Measurements from ENCODE around the gene CCPG1. TPM values are rescaled to one million over a fixed set of nuclear protein-coding genes. Genes with fewer than 3 reads are reported as not detected.

Gene CCPG1
- polyA plus RNA-seq, 1 donor (not counting 4 experiments of a cell fraction or from before 2014, with no cell fraction given) = 12.4 TPM

GRCh38 chr15:55383687-55384086 lies 24.5 kb downstream of the CCPG1 start:
- FAIRE-seq = no peak

GRCh38 chr15:55381595-55381994 lies 26.6 kb downstream of the CCPG1 start:
- Histone ChIP-seq H3K4me2 (ENCODE audit: control insufficient read depth, extremely low read depth, insufficient read depth, low read depth, low read length) (no peak overlapping the region), H3K79me2 (ENCODE audit: control insufficient read depth, insufficient read depth, low read length) (no peaks in the 10 kb centered on the region), H3K9ac (ENCODE audit: control insufficient read depth, extremely low read depth, insufficient read depth, low read length) (no peak overlapping the region), H3K9me3 (ENCODE audit: control insufficient read depth, low read depth, low read length) (no peaks in the 10 kb centered on the region), H2AFZ (ENCODE audit: control insufficient read depth, low read length) (no peak overlapping the region), H3K36me3 (ENCODE audit: control insufficient read depth in 2 of 2, extremely low read depth in 1 of 2, insufficient read depth in 2 of 2, low read length in 2 of 2) (no peaks in the 10 kb centered on the region), H4K20me1 (ENCODE audit: control insufficient read depth, extremely low read depth, insufficient read depth, low read length) (no peaks in the 10 kb centered on the region), H3K27me3 (ENCODE audit: control insufficient read depth, extremely low read depth, insufficient read depth, low read length) (no peaks in the 10 kb centered on the region), H3K4me3 (ENCODE audit: control insufficient read depth in 2 of 3, extremely low read depth in 1 of 3, insufficient read depth in 2 of 3, low read depth in 1 of 3, low read length in 3 of 3) (no peak overlapping the region), H3K27ac (ENCODE audit: control insufficient read depth, insufficient read depth, low read length) (no peak overlapping the region), H3K4me1 (ENCODE audit: control insufficient read depth, extremely low read depth, insufficient read depth, low read length) (no peaks in the 10 kb centered on the region), H3K9me1 (ENCODE audit: control insufficient read depth, extremely low read depth, insufficient read depth, low read length) (no peaks in the 10 kb centered on the region)
- DNase-seq (ENCODE audit: low read depth, low spot score) = no peak
- FAIRE-seq = no peak
- TF ChIP-seq CTCF (optimal IDR thresholded peaks at IDR 0.05 in 1 of 3, IDR thresholded peaks at IDR 0.05 in 1 of 3, conservative IDR thresholded peaks at IDR 0.05 in 1 of 3; ENCODE audit: extremely low read depth in 1 of 3, insufficient read depth in 2 of 3, low read length in 3 of 3) = no peak
- TF ChIP-seq EZH2 (IDR thresholded peaks at IDR 0.05; ENCODE audit: low read length) = no peak
- dilution Hi-C loops (cut with MboI; ENCODE audit: extremely low pct_ligation_motif_present, low sequenced_read_pairs) = no loop called here

More at GRCh38 chr15:55383687-55384086, 24.5 kb downstream of the CCPG1 start:
- Histone ChIP-seq H3K9me1 (ENCODE audit: control insufficient read depth, extremely low read depth, insufficient read depth, low read length) (no peaks in the 10 kb centered on the region), H3K36me3 (ENCODE audit: control insufficient read depth in 2 of 2, extremely low read depth in 1 of 2, insufficient read depth in 2 of 2, low read length in 2 of 2) (no peaks in the 10 kb centered on the region), H3K9ac (ENCODE audit: control insufficient read depth, extremely low read depth, insufficient read depth, low read length) (no peak overlapping the region), H3K79me2 (ENCODE audit: control insufficient read depth, insufficient read depth, low read length) (no peaks in the 10 kb centered on the region), H3K4me2 (ENCODE audit: control insufficient read depth, extremely low read depth, insufficient read depth, low read depth, low read length) (no peak overlapping the region), H3K27ac (ENCODE audit: control insufficient read depth, insufficient read depth, low read length) (no peak overlapping the region), H3K9me3 (ENCODE audit: control insufficient read depth, low read depth, low read length) (no peaks in the 10 kb centered on the region), H3K27me3 (ENCODE audit: control insufficient read depth, extremely low read depth, insufficient read depth, low read length) (no peaks in the 10 kb centered on the region), H3K4me3 (ENCODE audit: control insufficient read depth in 2 of 3, extremely low read depth in 1 of 3, insufficient read depth in 2 of 3, low read depth in 1 of 3, low read length in 3 of 3) (no peak overlapping the region), H3K4me1 (ENCODE audit: control insufficient read depth, extremely low read depth, insufficient read depth, low read length) (peaks cover 3% of the 10 kb centered on the region), H4K20me1 (ENCODE audit: control insufficient read depth, extremely low read depth, insufficient read depth, low read length) (no peaks in the 10 kb centered on the region), H2AFZ (ENCODE audit: control insufficient read depth, low read length) (no peak overlapping the region)
- DNase-seq (ENCODE audit: low read depth, low spot score) = no peak
- no peak for TF ChIP-seq EZH2 (IDR thresholded peaks at IDR 0.05; ENCODE audit: low read length)
- dilution Hi-C loops (cut with MboI; ENCODE audit: extremely low pct_ligation_motif_present, low sequenced_read_pairs) = no loop called here

GRCh38 chr15:55379095-55379494 lies 29.1 kb downstream of the CCPG1 start:
- no peaks in the 10 kb centered on the region for H3K4me1 ChIP-seq (ENCODE audit: control insufficient read depth, extremely low read depth, insufficient read depth, low read length)
- H3K4me3 ChIP-seq (ENCODE audit: control insufficient read depth in 2 of 3, extremely low read depth in 1 of 3, insufficient read depth in 2 of 3, low read depth in 1 of 3, low read length in 3 of 3) = no peak overlapping the region
- H3K9ac ChIP-seq (ENCODE audit: control insufficient read depth, extremely low read depth, insufficient read depth, low read length) = no peak overlapping the region
- no peak for TF ChIP-seq EZH2 (IDR thresholded peaks at IDR 0.05; ENCODE audit: low read length)
- TF ChIP-seq CTCF (optimal IDR thresholded peaks at IDR 0.05 in 1 of 3, IDR thresholded peaks at IDR 0.05 in 1 of 3, conservative IDR thresholded peaks at IDR 0.05 in 1 of 3; ENCODE audit: extremely low read depth in 1 of 3, insufficient read depth in 2 of 3, low read length in 3 of 3) = no peak
- H4K20me1 ChIP-seq (ENCODE audit: control insufficient read depth, extremely low read depth, insufficient read depth, low read length) = no peaks in the 10 kb centered on the region
- no peaks in the 10 kb centered on the region for H3K79me2 ChIP-seq (ENCODE audit: control insufficient read depth, insufficient read depth, low read length)
- H2AFZ ChIP-seq (ENCODE audit: control insufficient read depth, low read length) = no peak overlapping the region
- no peaks in the 10 kb centered on the region for H3K36me3 ChIP-seq (ENCODE audit: control insufficient read depth in 2 of 2, extremely low read depth in 1 of 2, insufficient read depth in 2 of 2, low read length in 2 of 2)
- no peak overlapping the region for H3K27ac ChIP-seq (ENCODE audit: control insufficient read depth, insufficient read depth, low read length)
- FAIRE-seq (no peak), DNase-seq (ENCODE audit: low read depth, low spot score) (no peak)
- no peaks in the 10 kb centered on the region for H3K27me3 ChIP-seq (ENCODE audit: control insufficient read depth, extremely low read depth, insufficient read depth, low read length)
- dilution Hi-C loops (cut with MboI; ENCODE audit: extremely low pct_ligation_motif_present, low sequenced_read_pairs) = no loop called here
- no peaks in the 10 kb centered on the region for H3K9me3 ChIP-seq (ENCODE audit: control insufficient read depth, low read depth, low read length)
- H3K9me1 ChIP-seq (ENCODE audit: control insufficient read depth, extremely low read depth, insufficient read depth, low read length) = no peaks in the 10 kb centered on the region
- H3K4me2 ChIP-seq (ENCODE audit: control insufficient read depth, extremely low read depth, insufficient read depth, low read depth, low read length) = no peak overlapping the region
